ENCODE results near the gene ZMYND10. TPM values are rescaled to one million over a fixed set of nuclear protein-coding genes. Genes with fewer than 3 reads are reported as not detected.
A peak's percentile ranks its signal among the peaks of the same experiment; 100 is the strongest.
"Not testable (repeated sequence)": the region's sequence is repeated elsewhere in the genome, so short reads cannot be mapped to it uniquely, and the experiment has no call there.

ZMYND10 gene
- total RNA-seq, 2 experiments from 2014 or later, result 0.94 to 1.00 TPM

DNA sequence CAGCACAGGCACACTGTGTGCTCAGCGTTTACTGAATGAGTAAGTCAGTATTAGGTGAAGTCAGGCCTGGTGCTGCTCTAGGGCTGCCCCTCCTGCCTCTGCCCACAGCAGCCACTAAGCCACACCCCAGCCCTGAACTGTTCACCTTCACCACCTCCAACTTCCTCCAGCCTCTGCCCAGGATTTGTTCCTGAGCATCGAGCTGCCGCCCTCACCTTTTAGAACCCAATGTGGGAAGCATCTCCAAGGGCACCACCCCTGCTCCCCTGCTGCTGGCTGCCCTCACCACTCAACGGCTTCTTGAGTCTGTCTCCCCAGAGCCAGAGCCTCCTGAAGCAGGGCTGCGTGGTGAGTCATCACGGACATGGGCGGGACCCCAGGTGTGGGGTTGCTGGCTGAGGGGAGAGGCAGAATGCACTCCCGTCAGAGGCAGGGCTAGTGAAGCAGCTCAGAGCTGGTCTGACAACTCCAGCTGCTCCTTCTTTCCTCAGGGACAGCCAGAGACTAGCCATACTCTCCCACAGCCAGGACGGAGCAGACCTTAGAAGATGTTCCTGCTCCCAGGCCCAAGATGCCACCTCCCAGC lies 28.8 kb downstream of the ZMYND10 start:
- Mint-ChIP-seq H3K36me3 (no peaks in the 10 kb centered on the region), H3K27ac (peak overlapping the region; percentile 81), H3K9me3 (no peaks in the 10 kb centered on the region), H3K4me1 (ENCODE audit: low read depth) (peaks cover 29% of the 10 kb centered on the region), H3K27me3 (no peaks in the 10 kb centered on the region), H3K4me3 (peak overlapping the region; percentile 20)
- intact Hi-C loops (cut with micrococcal nuclease), result loop anchor here (1.0 kb wide), 1 partner anchor 12 kb away; no protein-coding TSS in a partner anchor
- peak; percentile 82 for DNase-seq
- POLR2A ChIA-PET, result no interaction called here
- CTCF ChIA-PET, result interaction anchor here (2.4 kb wide), 1 partner anchor 9 kb away, joined by 8 read pairs; no protein-coding TSS in a partner anchor

DNA sequence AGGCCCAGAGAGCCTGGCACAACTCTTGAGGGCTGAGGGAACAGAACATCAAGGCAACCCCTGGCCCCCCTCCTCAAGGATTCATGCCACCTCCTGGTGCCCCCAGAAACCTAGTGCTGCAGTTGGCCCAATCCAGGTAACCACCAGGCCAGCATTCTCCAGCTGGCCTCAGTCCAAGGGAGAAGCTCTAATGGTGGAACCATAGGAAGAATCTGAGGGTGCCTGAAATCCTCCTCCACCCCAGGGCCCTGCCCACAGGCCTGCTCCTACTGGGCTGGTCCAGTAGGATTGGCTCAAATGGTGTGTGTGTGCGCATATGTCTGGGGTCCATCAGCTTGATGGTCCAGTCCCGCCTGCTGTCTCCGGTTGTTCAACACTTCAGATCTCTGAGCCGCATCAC lies 30.7 kb downstream of the ZMYND10 start:
- intact Hi-C loops (cut with micrococcal nuclease), result no loop called here
- peaks cover 3% of the 10 kb centered on the region for H3K36me3 Mint-ChIP-seq
- H3K27ac Mint-ChIP-seq, result no peak overlapping the region
- no peak for DNase-seq
- peaks cover 22% of the 10 kb centered on the region for H3K4me1 Mint-ChIP-seq (ENCODE audit: low read depth)
- no peak overlapping the region for H3K4me3 Mint-ChIP-seq
- no peaks in the 10 kb centered on the region for H3K27me3 Mint-ChIP-seq
- no peaks in the 10 kb centered on the region for H3K9me3 Mint-ChIP-seq
- CTCF ChIA-PET, result interaction anchor here (1.0 to 2.5 kb wide), 3 partner anchors 10 to 40 kb away, joined by 3 to 13 read pairs (median 3); partner anchors contain the start of gene LSMEM2
- POLR2A ChIA-PET, result interaction anchor here (1.3 to 1.4 kb wide), 2 partner anchors 15 to 22 kb away, joined by 4 to 5 read pairs; partner anchors contain the start of genes HYAL3 and NAA80

DNA sequence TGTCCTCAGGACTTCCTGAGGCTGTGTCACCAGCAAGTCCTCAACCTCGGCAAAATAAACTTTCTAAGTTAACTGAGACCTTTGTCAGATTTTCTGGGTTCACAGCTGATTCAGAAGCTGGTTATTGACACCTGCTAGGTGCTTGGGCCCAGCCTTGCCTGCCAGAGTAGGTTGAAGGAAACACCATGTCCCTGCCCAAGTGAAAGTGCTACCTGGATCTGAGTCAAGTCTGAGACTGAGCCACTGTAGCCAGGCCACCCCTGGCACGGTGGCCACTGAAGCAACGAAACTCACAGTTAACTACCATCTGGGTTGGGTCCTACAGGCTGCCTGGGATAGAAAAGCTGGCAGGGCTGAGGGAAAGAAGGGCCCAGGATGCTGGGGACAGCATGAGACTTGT lies 31.2 kb downstream of the ZMYND10 start:
- no peaks in the 10 kb centered on the region for H3K27me3 Mint-ChIP-seq
- intact Hi-C loops (cut with micrococcal nuclease), result no loop called here
- peaks cover 3% of the 10 kb centered on the region for H3K36me3 Mint-ChIP-seq
- H3K4me3 Mint-ChIP-seq, result no peak overlapping the region
- no peaks in the 10 kb centered on the region for H3K9me3 Mint-ChIP-seq
- ChIA-PET CTCF (interaction anchor here (2.5 kb wide), 1 partner anchor 10 kb away, joined by 13 read pairs; no protein-coding TSS in a partner anchor), POLR2A (interaction anchor here (1.3 to 1.4 kb wide), 2 partner anchors 15 to 23 kb away, joined by 4 to 5 read pairs; partner anchors contain the start of genes HYAL3 and NAA80)
- no peak for DNase-seq
- H3K4me1 Mint-ChIP-seq (ENCODE audit: low read depth), result peaks cover 18% of the 10 kb centered on the region
- no peak overlapping the region for H3K27ac Mint-ChIP-seq

DNA sequence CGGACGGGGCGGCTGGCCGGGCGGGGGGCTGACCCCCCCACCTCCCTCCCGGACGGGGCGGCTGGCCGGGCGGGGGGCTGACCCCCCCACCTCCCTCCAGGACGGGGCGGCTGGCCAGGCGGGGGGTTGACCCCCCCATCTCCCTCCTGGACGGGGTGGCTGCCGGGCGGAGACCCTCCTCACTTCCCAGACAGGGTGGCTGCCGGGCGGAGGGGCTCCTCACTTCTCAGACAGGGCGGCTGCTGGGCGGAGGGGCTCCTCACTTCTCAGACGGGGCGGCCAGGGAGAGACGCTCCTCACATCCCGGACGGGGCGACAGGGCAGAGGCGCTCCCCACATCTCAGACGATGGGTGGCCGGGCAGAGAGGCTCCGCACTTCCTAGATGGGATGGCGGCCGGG lies 33.5 kb downstream of the ZMYND10 start:
- H3K36me3 Mint-ChIP-seq; POLR2A ChIA-PET; CTCF ChIA-PET; intact Hi-C loops (cut with micrococcal nuclease); H3K9me3 Mint-ChIP-seq; H3K4me3 Mint-ChIP-seq; H3K27me3 Mint-ChIP-seq; H3K27ac Mint-ChIP-seq; DNase-seq: not testable (repeated sequence)
- H3K4me1 Mint-ChIP-seq (ENCODE audit: low read depth), result peaks cover 11% of the 10 kb centered on the region

DNA sequence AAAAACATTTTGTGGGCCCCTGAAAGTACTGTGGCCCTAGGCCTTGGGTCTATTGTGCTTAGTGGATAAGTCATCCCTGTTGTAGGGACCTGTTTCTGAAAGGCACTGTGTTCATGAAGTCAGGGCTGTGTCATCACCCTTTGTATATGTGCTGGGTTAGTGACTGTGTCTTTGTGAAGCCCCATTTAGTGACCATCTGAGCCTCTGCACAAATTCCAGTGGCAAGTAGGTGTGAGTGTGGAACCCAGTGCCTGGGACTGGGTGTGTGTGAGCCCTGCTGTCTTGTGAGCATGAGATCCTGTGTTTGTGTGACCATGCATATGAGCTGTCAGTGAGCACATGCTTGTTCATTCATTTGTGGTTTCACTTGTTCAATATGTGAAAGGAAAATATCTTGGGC lies 40.9 kb downstream of the ZMYND10 start:
- peak; percentile 37 for DNase-seq
- Mint-ChIP-seq H3K9me3 (peaks cover 4% of the 10 kb centered on the region), H3K4me1 (ENCODE audit: low read depth) (peaks cover 19% of the 10 kb centered on the region), H3K27ac (no peak overlapping the region), H3K4me3 (no peak overlapping the region), H3K36me3 (peaks cover 1% of the 10 kb centered on the region), H3K27me3 (no peaks in the 10 kb centered on the region)
- POLR2A ChIA-PET, result interaction anchor here (0.9 kb wide), 1 partner anchor 33 kb away, joined by 4 read pairs; no protein-coding TSS in a partner anchor
- CTCF ChIA-PET, result interaction anchor here (1.8 kb wide), 1 partner anchor 19 kb away, joined by 6 read pairs; no protein-coding TSS in a partner anchor
- intact Hi-C loops (cut with micrococcal nuclease), result loop anchor here (1.0 kb wide), 1 partner anchor 12 kb away; no protein-coding TSS in a partner anchor

DNA sequence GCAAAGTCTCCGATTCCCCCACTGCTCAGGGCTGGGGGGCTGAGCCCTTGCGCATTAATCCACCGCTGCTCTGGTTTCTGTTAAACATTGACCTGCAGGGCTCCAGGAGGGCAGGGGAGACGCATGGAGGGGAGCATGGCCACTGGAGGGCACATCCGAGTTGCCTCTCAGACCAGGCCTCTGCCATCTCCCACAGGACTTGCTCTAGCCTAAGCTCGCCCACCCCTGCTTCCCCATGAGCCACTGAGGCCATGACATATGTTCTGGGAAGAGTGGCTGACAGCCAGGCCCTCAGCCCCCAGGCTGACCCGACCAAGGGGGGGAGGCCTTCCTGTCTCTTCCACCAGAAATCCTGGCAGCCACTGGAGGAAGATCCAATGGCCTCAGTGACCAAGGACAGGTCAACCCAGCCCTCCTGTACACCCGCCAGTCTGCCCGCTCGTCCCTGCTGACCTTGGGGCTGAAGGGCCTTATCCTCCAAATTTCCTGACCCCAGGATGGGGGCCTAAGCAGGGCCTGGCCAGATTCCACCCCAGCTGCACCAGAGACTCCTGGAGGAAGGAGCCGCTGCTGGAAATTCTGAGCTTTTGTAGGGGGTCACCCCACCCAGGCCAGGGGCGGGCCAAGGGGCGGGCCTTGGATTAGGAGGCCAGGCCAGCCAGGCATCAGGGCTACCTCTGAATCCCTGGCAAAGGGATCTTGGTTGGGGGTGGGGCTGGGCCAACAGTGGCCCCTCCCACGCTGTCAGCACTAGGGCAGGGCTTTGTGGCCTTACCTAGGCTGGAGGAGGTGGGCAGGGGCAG lies 42.3 kb downstream of the ZMYND10 start, which contains the start of gene HYAL1:
TSS of gene HYAL1 (minus strand) at position 562 of the 803 bp plus-strand sequence. CDS start 618 bp downstream, outside the sequence.
- Mint-ChIP-seq H3K27ac (no peak within 1 kb of the TSS), H3K4me1 (ENCODE audit: low read depth) (peaks cover 22% of the 10 kb centered on the region), H3K9me3 (no peaks in the 10 kb centered on the region), H3K4me3 (no peak within 1 kb of the TSS), H3K36me3 (peaks cover 1% of the 10 kb centered on the region), H3K27me3 (no peaks in the 10 kb centered on the region)
- ChIA-PET POLR2A (no interaction called here), CTCF (interaction anchor here (1.8 kb wide), 1 partner anchor 21 kb away, joined by 7 read pairs; no protein-coding TSS in a partner anchor)
- intact Hi-C loops (cut with micrococcal nuclease), result no loop called here
- DNase-seq, result no peak

DNA sequence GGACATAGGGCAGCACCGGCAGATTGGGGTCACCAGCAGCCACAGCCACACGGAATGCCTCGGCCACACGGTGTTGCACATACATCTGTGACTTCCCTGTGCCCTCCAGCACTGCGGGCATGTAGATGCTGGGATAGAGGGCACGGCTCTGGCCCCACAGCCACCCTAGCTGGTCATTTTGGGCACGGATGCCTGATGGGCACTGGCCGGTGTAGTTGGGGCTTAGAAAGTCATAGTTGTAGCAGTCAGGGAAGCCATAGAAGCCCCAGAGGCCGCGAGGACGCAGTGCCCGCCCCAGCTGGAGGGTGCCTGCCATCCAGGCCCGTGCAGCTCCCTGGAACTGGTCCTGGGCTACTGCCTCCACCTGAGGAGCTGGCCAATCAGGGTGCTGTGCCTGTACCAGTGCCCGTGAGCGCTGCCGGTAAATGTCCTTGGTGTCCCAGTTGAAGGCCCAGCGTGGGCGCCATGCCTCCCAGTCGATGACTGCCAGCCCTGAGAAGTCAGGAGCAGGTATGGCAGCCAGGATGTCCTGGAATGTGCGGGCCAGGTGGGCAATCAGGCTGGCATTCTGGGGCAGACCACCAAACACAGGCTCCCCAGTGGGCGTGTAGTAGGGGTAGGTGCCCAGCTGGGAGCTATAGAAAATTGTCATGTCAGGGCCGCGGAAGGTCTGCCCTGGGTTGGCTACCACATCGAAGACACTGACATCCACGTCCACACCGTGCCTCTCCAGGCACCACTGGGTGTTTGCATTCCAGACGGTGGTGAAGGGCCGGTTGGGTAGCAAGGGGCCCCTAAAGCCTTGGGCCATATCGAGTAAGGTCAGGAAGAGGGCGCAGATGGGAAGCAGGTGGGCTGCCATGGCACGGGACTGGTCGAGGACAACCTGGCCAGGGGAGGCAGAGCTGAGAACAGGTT lies 43.2 kb downstream of the ZMYND10 start:
- Mint-ChIP-seq H3K27ac (no peak overlapping the region), H3K4me3 (no peak overlapping the region), H3K4me1 (ENCODE audit: low read depth) (peaks cover 30% of the 10 kb centered on the region), H3K27me3 (no peaks in the 10 kb centered on the region), H3K9me3 (no peaks in the 10 kb centered on the region), H3K36me3 (no peaks in the 10 kb centered on the region)
- intact Hi-C loops (cut with micrococcal nuclease), result no loop called here
- no peak for DNase-seq
- POLR2A ChIA-PET, result interaction anchor here (0.7 kb wide), 1 partner anchor 10 kb away, joined by 3 read pairs; no protein-coding TSS in a partner anchor
- CTCF ChIA-PET, result interaction anchor here (1.8 kb wide), 1 partner anchor 22 kb away, joined by 7 read pairs; no protein-coding TSS in a partner anchor

DNA sequence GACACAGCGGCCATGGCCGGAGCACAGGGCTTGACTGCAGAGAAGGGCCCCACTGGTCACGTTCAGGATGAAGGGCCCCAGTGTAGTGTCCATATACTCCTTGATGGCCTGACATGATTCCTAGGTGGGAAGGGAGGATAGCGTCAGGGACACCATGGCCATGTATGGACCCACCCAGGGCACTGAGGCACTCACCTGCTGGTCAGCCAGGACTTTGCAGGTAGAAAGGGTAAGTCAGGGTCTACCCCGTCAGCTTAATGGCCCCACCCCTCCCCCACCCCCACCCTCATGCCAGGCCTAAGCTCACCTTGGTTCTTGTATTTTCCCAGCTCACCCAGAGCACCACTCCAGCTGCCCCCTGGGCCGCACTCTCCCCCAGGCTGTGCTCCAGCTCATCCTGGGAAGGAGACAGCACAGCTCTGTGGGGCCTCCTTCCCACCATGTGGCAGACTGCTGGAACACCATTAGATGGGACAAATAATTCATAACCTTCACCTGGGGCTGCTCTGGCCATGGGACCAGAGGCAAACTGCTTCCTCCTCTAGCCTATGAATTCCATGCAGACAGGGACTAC lies 44.8 kb downstream of the ZMYND10 start:
- Mint-ChIP-seq H3K4me1 (ENCODE audit: low read depth) (peaks cover 31% of the 10 kb centered on the region), H3K36me3 (peaks cover 1% of the 10 kb centered on the region), H3K27me3 (no peaks in the 10 kb centered on the region), H3K27ac (peak overlapping the region; percentile 95), H3K9me3 (no peaks in the 10 kb centered on the region), H3K4me3 (peak overlapping the region; percentile 97)
- intact Hi-C loops (cut with micrococcal nuclease), result no loop called here
- CTCF ChIA-PET, result interaction anchor here (1.3 to 2.5 kb wide), 2 partner anchors 75 to 106 kb away, joined by 3 to 6 read pairs; no protein-coding TSS in a partner anchor
- no peak for DNase-seq
- POLR2A ChIA-PET, result no interaction called here

DNA sequence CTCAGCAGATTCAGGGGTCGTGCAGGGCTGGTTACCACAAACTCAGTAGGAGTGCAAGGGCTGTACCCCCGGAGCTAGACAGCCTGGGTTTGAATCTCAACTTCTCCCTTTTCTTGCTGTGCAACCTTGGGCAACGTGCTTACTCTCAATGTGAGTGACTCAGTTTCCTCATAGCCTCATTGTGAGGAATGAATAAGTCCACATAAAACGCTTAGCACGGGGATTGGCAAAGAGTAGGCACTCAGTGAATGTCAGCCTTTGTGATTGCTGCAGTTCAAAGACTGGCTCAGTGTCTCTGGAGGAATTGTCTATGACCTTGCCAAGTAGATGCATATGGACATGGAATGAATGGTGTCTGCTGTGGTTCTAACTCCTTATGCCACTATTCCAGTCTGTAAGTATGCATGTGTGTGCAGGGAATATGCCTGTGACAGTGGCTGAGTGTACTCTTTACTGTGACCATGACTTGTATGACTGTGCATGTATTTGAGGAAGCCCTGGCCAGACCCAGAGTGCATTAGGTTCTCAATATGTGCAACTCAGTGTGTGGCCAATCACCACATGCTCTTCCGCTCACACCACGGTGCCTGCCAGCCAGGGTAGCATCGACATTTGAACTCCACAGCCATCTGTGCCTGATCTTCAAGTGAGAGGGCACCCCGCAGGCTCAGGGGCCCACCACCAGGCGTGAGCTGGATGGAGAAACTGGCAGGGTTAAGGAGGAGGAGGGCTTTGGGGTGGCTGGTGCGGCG lies 45.4 kb downstream of the ZMYND10 start:
- intact Hi-C loops (cut with micrococcal nuclease), result loop anchor here (1.0 to 2.0 kb wide), 6 partner anchors 21 to 59 kb away; partner anchors contain the start of genes TMEM115 and TUSC2

DNA sequence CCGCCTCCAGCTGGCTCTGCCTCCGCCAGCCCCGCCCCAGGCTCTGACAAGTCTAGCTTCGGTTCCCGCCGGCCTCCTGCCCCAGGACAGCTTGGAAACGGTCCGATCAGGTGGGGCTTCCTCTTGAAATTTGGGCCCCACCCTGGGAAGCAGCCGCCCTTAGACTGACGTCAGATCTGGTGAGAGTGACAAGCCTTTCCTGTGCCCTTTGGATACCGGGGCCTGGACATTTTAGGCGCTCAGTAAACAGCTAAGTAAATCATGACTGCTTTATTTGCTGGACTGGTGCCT lies 45.9 kb downstream of the ZMYND10 start:
- H3K4me3 Mint-ChIP-seq, result peak overlapping the region; percentile 97
- intact Hi-C loops (cut with micrococcal nuclease), result loop anchor here (1.0 to 2.0 kb wide), 6 partner anchors 22 to 59 kb away; partner anchors contain the start of genes TMEM115 and TUSC2
- peaks cover 1% of the 10 kb centered on the region for H3K36me3 Mint-ChIP-seq
- H3K9me3 Mint-ChIP-seq, result no peaks in the 10 kb centered on the region
- no peak for DNase-seq
- peak overlapping the region; percentile 95 for H3K27ac Mint-ChIP-seq
- POLR2A ChIA-PET, result interaction anchor here (1.0 to 3.5 kb wide), 10 partner anchors 15 to 64 kb away, joined by 3 to 34 read pairs (median 5); partner anchors contain the start of genes CYB561D2, GNAI2, NPRL2 and RASSF1
- no peaks in the 10 kb centered on the region for H3K27me3 Mint-ChIP-seq
- H3K4me1 Mint-ChIP-seq (ENCODE audit: low read depth), result peaks cover 26% of the 10 kb centered on the region
- CTCF ChIA-PET, result interaction anchor here (0.7 to 3.6 kb wide), 9 partner anchors 21 to 105 kb away, joined by 3 to 30 read pairs (median 6); partner anchors contain the start of genes CYB561D2 and NPRL2

More for the DNA sequence above, 45.4 kb downstream of the ZMYND10 start:
- peak overlapping the region; percentile 97 for H3K4me3 Mint-ChIP-seq
- CTCF ChIA-PET, result interaction anchor here (1.3 to 3.6 kb wide), 8 partner anchors 21 to 105 kb away, joined by 3 to 30 read pairs (median 6); partner anchors contain the start of genes CYB561D2 and NPRL2
- POLR2A ChIA-PET, result interaction anchor here (1.0 to 3.5 kb wide), 8 partner anchors 15 to 64 kb away, joined by 4 to 34 read pairs (median 6); partner anchors contain the start of genes CYB561D2, GNAI2, NPRL2 and RASSF1
- no peaks in the 10 kb centered on the region for H3K9me3 Mint-ChIP-seq
- peaks cover 31% of the 10 kb centered on the region for H3K4me1 Mint-ChIP-seq (ENCODE audit: low read depth)
- H3K27ac Mint-ChIP-seq, result peak overlapping the region; percentile 95
- DNase-seq, result peak; percentile 35
- peaks cover 1% of the 10 kb centered on the region for H3K36me3 Mint-ChIP-seq
- H3K27me3 Mint-ChIP-seq, result no peaks in the 10 kb centered on the region

All from activated CD4-positive, alpha-beta memory T cell treated with anti-CD3 and anti-CD28 coated beads for 36 hours (primary cell).